T-helper 22 cell (primary cell): ENCODE measurements around the gene FOSL1.
"Not testable (repeated sequence)": the region's sequence is repeated elsewhere in the genome, so short reads cannot be mapped to it uniquely, and the experiment has no call there.

ENCODE experiments used
- DNase-seq: peaks from one replicate; pipeline ENCODE4 v3.0.0-alpha.2; 2020; ENCODE audit warnings: low read depth

Gene FOSL1

DNA sequence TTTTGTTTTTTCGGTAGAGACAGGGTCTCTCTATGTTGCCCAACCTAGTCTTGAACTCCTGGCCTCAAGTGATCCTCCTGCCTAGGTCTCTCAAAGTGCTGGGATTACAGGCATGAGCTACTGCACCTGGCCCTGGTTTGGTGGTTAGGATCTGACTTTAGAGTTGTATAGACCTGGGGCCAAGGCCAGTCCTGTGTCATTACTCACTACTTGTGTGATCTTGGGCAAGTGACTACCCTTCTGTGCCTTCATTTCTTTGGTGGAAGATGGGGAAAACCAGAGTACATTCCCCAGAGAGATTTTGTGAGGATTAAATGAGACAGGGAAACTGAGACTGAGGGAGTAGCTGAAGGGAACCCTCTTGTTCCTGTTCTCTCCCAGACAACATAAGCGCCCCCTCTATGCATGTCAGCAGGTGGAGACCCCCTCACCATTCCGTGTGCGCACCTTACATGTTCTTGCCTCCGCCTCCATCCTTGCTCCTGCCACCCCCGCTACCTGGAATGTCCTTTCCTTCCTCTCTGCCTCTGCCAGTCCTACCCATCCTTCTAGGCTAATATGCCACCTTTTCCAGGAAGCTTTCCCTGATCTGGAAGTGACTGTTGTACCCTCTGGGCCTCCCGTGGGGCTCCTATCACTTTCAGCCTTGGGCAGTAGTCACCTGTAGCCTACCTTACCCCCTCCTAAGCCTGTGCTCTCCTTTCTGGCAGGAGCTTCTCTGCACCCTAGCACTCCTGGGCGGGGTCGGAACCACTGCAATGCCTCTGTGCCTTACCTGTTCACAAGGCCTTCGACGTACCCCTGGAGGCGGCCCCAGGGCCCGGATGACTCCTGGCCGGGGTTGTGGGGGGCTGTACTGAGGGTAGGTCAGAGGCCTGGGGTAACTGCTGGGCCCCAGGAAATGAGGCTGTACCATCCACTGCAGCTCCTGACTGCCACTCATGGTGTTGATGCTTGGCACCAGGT, 3.9 kb downstream of the FOSL1 start:
- no peak for DNase-seq

DNA sequence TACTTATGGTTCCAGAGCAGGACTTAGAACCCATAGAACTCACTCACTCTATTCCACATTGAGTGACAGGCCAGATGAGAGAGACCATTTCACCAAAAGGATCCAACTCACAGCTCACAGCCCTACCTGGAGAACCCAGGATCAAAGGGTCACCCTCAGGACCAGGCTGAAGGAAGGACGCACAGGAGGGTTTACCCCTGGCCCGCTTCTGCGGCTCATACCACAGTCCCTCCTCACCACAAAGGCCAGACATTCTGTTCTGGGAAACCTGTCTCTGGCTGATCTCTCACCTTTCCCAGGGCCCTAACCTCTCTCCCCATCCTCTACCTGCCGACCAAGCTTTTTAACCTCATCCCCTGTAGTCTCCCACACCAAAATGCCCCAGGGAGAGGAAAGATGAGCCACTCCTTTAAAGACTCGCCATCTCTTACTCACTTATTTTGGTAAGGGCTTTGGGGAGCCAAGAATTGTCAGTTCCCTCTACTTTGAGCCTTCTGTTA, 4.7 kb downstream of the FOSL1 start:
- DNase-seq, result no peak

DNA sequence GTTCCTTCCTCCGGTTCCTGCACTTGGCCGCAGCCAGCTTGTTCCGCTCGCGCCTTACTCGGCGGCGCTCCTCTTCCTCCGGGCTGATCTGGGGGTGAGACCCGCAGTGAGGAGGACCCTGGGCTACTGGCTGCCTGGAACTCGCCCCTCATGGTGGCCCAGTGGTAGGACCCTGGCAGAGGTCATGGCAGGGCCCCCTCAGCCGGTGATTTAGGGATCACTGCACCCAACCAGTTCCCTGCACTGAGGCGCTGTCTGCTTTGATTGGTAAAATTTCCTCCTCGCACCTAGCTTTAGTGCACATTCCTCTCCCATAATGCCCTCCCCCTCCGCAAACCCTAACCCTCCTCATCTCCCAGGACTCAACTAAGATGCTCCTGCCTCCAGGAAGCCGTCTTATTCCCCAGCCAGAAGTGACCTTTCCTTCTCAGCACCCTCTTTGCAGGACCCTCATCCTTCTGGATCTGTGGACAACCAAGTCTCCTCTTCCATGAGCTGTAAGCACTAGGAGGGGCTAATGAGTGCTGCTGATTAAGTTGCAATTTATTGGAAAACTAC, 6.1 kb downstream of the FOSL1 start:
- DNase-seq, result no peak

DNA sequence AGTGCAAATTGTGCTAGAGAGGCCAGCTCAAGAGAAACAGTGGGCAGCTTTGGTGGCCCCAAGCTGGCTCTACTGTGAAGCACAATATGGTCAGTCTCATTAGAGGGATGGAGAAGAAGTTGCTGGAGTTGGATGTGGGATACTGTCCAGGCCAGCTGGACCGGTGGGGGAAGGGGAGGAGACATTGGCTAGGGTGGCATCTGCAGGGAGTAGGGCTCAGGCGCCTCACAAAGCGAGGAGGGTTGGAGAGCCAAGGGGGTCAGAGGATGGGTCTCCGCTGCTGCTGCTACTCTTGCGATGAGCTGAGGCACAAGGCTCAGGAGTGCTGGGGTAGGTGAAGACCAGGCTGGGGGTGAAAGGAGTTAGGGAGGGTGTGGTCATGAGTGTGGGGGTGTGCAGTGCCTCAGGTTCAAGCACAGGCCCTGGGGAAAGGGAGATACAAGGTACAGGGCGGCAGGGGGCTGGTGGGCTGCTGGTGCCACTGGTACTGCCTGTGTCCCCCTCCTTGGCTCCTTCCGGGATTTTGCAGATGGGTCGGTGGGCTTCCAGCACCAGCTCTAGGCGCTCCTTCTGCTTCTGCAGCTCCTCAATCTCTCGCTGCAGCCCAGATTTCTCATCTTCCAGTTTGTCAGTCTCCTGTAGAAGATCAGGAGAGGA, 7.4 kb downstream of the FOSL1 start:
- DNase-seq, result no peak

DNA sequence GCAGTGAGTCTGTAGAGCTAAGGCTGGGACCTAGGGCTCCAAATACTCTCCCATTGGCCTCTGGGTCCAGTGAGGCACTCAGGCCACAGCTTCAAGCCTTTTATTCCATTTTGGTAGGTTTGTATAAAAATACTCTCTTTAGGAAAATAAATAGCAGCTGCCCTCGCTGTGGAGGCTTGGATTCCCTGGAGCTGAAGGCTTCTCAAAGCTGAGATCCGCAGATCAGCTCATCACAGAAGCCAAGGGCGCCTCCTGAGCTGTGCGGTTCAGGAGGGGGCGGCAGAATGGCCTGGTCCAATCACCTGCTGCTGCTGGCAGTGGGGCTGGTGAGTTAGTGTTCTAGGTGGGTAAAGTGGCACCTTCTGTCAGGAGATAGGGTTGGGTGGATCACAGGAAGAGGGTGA, 8.0 kb downstream of the FOSL1 start:
- not testable (repeated sequence) for DNase-seq

DNA sequence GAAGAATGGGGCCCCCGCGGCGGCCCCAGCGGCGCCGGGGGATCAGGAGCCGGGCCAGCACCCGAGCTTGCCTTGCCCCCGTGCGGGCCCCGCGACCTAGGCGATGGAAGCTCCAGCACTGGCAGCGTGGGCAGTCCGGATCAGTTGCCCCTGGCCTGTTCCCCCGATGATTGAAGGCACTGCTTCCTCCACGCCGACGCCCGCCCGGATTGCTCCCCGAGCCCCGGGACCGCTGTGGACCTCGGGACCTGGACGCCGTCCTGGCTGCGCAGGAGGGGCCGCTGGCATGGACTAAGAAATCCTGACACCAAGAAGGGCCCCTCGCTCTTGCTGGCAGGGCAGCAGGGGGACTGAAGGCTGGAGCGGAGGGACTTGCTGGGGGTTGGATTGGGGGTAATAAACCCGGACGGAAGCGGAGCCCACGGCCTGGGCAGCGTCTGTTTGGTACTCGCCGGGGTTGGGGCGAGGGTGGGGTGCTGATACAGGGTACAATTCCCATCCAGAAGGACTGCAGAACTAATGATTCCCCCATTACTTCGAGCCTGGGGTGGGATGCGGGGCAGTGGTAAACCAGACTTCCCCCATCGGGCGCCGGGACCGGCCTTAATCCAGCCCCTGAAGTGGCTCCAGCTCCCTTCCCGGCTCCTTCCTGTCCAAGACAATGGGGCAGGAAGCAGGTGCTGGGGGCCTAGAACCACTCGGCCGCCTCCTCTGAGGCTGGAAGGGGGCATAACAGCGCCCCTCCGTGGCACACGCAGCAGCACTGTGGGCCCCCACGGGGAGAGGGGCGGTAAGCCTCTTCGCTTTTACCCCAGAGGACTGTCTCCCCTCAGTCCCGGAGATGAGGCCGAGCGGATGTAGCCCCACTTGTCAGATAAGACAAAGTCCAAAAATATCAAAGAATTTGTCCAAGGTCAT, 8.7 kb downstream of the FOSL1 start:
- DNase-seq, result no peak

DNA sequence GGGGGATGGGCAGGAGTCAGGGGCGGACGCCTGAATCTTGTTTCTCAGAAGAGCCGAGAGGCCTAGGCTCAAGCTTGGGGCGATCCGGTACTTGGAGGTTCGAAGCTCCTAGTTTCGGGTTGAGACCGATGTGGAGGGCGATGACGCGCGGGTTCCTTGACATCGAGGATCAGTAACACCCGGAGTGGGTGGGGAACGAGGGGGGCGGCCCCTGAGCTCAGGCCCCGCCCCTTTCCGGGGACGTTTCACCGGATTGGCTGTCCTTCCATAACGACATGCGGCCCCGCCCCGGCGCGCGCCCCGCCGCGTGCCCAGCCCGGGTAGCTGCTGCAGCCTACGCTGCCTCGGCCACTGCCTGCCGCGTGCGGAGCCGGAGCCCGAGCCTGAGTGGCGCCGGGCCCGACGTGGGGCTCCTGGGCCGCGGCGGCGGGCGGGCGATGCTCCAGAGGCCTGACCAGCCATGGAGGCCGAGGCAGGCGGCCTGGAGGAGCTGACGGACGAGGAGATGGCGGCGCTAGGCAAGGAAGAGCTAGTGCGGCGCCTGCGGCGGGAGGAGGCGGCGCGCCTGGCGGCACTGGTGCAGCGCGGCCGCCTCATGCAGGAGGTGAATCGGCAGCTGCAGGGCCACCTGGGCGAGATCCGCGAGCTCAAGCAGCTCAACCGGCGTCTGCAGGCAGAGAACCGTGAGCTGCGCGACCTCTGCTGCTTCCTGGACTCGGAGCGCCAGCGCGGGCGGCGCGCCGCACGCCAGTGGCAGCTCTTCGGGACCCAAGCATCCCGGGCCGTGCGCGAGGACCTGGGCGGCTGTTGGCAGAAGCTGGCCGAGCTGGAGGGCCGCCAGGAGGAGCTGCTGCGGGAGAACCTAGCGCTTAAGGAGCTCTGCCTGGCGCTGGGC, 9.6 kb downstream of the FOSL1 start, which contains the start of gene CCDC85B:
Gene CCDC85B (plus strand): TSS at position 350 of the 895 bp plus-strand sequence. CDS start 111 bp downstream, at position 461.
- peak; percentile 96 for DNase-seq

DNA sequence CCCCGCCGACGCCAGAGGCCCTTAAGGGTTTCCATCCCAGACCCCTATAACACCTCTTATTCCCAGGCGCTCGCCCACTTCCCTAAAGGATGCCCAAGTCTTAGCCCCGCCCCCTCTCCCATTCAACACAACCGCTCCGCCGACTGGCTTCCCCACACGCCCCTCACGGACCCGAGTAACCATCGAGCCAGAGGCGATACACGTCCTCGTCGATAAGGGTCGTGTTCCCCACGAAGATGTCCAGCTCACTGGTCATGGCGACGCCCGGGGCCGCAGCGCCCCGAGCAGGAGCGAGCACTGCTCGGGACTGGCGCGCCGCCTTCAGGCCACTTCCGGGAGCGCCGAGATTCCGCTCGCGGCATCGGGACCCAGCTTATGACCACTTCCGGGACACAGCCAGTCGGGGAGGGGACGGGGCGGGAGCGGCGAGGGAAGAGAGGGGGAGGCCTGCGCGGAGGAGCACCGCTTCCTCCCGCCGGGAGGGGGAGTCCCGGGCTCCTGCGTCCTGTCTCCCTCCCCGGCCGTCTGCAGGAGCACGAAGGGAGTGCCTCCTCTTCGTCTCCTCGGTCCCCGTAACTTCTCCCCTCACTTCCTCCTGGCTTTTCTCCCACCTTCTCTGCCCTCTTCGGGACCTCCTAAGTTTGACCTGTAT, 11.9 kb downstream of the FOSL1 start, which contains the start of gene FIBP:
Gene FIBP (minus strand): TSS at position 309 of the 652 bp plus-strand sequence. CDS start 53 bp downstream, at position 256.
- peak; percentile 96 for DNase-seq

DNA sequence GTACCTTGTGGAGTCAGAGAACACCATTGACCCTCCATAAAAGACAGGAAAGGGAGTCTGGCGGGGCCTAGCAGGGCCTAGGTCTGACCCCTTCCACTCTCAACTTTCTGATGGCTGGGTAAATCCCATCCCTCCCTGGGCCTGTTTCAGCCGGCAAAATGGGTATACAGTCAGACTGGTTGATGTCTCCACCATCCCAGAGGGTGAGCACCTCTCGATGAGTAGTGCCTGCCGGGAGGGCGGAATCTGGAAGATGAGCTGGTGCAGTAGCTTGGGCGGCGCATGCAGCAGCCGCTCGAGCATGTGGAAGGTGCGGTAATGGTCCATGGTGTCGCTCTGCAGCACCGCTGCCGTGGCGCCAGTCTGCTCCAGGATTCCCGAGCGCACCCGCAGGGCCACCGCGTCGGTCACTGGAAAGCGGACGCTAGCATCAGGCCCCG, 12.4 kb downstream of the FOSL1 start:
- no peak for DNase-seq

DNA sequence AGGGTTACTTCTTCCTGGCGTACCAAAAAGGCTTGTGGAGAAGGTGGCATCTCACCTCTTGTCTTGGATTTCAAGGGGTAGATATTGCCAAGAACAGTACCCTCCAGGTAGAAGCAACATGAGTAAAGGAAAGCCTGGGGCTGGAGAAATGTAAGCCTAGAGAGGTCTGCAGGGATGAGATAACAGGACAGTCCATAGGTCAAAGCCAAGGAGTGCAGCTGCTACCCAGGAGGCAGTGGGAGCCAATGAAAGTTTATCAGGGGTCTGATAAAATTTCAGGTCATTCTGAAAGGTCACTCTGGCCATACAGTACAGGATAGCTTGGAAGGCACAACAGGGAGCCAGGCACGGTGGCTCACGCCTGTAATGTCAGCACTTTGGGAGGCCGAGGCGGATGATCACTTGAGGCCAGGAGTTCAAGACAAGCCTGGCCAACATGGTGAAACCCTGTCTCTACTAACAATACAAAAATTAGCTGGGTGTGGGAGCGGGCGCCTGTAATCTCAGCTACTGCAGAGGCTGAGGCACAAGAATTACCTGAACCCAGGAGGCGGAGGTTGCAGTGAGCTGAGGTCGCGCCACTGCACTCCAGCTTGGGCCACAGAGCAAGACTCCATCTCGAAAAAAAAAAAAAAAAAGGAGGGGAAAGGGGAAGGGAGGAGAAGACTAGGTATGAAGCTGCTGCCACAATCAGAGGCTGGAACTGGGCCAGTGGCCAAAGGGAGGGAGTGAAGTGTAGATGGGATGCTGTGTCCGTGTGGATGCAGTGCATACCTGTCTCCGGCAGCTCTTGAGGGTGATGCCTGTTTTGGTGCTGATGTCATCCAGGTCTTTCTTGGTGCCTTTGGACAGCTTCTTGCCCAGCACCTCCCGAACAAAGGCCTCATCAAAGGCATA, 13.1 kb downstream of the FOSL1 start:
- no peak for DNase-seq

DNA sequence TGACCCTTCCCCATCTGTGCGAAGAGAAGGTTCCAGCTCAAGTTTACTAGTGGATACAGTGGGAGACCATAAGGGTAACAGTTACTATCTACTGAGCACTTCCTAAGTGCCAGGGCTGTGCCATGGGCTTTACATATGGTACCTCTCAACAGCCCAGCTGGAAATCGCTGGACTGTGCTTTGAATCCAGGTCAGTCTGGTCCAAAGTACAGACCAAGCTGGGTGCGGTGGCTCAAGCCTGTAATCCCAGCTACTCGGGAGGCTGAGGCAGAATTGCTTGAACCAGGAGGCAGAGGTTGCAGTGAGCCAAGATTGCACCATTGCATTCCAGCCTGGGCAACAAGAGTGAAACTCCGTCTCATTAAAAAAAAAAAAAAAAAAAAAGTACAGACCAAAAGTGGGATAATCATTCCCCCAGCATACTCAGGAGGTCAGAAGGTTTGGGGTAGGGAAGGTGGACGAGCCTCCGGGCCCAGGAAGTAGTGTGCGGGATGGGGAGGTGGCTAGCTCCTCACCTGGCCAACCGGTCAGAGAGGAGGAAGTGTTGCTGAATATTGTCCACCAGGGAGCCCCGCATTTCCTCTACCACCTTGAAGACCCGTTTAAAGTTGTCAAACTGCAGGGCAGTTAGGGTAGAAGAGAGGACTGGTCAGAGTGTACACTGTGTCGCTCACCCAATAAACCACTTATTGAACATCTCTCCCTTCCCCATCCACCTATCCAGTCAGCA, 14.2 kb downstream of the FOSL1 start:
- no peak for DNase-seq

DNA sequence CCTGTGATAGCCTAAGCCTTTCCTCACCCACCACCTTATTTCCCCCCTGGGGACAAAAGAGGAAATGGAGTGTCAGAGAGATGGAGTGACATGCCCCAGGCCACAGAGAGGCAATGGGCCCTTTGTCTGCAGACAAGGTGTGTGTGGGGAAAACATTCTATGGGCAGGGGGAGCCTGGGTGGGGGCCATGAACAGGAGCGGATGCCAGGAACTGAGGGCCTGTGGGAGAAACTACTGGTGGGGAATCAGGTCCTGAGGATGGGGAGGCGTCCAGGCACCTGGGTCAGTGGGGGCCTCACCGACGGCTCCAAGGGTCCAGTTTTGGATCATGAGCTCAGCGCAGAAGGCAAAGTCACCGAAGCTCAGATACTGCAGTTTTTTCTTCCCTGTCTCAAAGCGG, 15.0 kb downstream of the FOSL1 start:
- DNase-seq, result no peak

DNA sequence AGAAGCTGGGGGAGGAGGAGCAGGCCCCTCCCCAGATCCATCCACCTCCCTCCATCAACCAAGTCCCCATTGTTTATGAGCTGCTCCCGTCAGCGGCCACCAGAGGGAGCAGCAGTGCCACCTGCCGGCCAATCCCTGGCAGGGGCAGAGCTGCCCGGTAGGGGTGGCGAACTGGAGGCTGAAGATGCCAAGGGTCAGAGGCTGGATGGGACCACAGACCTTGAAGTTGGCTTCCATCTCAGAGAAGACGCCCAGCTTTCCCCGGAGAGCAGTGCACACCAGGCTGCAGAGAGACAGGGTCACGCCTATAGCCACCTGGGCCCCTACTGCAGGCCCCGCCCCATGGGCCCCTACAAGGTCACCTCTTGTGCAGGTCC, 15.5 kb downstream of the FOSL1 start:
- peak; percentile 62 for DNase-seq

DNA sequence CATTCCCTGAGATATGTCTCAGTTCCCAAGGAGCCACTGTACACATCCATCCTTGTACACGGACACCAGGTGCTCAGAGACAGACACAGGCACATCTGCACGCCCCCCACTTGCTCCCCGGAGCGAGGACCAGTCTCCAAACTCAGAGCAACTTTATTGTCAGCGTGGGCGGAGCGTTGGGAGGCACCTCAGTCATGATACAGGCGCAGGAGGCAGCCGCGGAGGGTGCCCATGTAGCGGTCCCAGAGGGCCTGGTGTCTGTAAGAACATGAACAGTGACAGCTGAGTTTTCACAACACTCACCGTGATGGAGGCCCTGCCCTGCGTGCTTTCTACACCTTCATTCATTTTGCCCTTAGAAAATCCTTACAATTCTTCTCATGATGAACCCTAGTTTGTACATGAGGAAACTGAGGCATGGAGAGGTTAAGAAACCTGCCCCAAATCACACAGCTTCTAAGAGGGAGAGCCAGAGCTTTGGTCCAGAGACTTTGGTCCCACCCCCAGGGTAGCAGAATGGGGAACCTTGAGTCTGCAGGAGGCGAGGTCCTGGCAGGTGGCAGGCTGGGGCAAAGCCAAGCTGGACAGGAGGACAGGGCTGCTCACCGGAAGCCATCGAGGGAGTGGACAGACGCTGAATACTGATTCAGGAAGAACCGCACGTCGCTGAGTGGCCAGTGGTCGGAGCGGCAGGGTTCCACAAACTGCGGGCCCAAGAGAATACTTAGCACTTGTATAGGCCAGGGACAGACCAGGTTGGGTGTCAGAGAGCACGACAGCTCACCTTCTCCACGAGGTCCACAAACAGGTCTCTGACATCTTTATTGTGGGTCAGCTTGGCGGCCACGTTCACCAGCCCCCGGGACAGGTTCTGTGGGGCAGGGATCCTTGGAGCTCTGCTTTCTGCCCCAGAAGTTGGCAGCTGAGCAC, 16.1 kb downstream of the FOSL1 start:
- DNase-seq, result no peak

DNA sequence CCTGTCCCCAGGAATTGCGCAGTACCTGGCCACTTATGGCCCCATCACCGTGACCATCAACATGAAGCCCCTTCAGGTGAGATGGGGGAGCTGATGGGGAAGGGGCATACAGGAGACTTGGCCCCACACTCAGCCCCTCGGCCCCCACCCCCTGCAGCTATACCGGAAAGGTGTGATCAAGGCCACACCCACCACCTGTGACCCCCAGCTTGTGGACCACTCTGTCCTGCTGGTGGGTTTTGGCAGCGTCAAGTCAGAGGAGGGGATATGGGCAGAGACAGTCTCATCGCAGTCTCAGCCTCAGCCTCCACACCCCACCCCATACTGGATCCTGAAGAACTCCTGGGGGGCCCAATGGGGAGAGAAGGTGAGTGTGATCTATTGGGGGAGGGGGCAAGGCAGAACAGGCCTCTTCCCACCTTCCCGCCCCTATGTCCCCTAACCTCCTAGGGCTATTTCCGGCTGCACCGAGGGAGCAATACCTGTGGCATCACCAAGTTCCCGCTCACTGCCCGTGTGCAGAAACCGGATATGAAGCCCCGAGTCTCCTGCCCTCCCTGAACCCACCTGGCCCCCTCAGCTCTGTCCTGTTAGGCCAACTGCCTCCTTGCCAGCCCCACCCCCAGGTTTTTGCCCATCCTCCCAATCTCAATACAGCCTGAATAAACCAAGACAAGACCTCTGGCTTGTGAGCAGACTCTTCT, 17.0 kb downstream of the FOSL1 start:
- no peak for DNase-seq
